HG03280 (cell line): Measurements from ENCODE around the gene ZNF80.
A peak's percentile ranks its signal among the peaks of the same experiment; 100 is the strongest.

Experiments used
- ATAC-seq: cut with Tn5 transposase; IDR thresholded peaks from one replicate; pipeline ENCODE4 v1.9.1; 2021; ENCODE audit warnings: mild to moderate bottlenecking, moderate library complexity; ENCODE audit not compliant: unreplicated experiment

ZNF80 gene

DNA sequence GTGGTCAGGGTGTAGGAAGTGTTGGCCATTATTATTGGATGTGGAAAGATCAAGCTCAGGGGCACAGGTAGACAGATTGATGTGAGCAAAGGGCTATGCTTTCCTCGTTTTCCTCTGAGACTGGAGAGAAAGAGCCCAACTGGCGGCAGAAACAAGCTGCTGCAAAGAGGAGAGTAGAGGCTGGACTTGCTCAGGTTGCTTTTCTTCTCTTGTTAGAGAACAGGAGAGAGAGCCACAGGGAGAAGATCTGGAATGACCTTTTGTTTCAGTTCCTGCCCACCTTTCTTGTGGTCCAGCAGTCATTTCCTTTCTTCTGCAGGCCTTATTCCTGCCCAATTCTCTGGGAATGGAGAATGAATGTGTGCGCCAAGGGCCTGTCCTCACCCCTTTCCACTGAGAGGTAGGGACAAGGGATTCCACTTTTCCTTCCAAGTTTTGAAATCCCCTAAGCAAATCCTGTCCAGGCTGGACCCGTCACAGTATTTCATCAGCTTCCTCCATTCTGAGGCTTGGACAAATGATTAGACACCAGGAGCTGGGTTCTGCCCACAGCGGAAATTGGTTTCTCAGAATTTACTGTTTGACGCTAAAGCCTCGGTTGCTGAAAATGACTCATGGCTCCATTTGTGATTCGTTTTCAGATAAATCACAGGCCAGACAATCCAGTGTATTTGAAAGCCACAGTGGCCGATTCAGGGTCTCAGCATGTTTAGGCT is 16.1 kb downstream of the ZNF80 start:
- ATAC-seq, result no peak

DNA sequence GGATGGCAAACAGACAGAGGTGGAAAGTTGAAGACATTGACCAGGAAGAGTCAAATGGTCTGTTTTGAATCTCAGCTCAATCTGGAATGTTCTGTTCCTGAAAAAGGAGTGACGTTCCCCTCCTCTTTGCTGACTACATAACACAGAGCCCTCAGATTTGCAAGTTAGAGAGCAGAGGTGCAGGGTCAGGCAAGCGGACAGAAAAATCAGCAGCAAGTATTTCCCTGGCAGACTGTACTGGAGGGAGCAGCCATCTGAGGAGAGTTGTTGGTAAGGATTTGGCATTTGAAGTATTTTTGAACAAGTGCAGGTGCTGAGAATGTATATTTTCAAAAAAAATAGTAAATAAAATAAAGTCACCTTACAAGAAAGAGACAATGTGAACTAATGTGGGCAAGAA is 17.6 kb downstream of the ZNF80 start:
- no peak for ATAC-seq

GRCh38 chr3:114218578-114219185 is 18.7 kb downstream of the ZNF80 start:
- no peak for ATAC-seq

- ATAC-seq, result no peak
Measured at GRCh38 chr3:114218006-114218405, 19.4 kb downstream of the ZNF80 start.

DNA sequence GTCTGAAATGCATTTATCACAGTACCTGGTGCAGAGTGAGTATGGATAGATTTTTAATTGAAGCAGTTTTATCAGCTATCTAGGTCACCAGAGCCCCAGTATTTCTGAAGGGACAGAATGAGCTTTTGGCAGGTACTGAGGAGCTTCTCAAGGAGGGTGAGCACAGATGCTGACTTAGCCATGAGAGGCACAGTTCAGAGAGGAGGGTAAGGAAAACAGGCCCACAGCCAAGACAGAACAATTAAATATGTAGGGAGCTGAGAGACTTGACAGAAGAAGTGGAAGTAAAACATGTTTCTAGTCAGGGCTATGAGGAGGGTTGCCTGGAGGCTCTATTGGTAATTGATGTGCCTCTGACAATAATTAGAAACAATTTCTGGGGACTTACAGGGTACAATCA is 20.1 kb downstream of the ZNF80 start:
- no peak for ATAC-seq

GRCh38 chr3:114216186-114216970 is 21.0 kb downstream of the ZNF80 start:
- no peak for ATAC-seq

DNA sequence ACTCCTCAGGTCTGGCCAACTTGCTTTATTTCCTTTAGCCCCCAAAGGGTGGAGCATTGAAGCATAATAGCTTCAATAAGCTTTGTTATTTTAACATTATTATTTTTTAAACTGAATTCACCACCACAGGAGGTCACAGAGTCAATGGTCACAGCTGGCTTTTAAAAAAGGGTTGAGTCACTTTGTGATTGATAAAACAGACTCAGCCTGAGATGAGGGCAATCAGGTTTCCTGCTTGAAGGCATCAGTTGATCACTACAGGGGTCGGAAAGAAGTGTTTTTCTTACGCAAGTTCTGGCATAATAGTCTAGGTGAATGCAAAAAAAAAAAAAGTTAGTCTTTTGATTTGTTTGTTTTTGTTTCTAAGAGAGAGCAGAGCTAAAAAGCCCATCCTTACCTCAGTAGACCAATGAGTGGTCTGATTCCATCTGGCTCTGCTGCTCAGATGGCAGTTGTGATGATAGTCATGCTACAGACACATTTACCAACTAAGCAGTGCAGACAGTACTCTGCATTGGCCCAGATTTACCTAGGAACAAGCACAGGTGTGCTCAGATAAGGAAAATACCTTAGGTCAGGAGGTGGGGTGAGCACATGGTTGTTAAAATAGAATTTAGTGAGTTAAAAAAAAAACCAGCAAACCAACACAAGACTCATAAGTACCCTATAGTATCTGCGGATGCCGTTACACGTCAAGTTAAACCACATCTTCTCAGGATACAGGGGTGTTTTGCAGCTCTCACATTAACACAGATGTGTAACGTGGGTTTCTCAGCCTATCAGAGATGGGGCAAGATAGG is 22.6 kb downstream of the ZNF80 start:
- ATAC-seq, result no peak

DNA sequence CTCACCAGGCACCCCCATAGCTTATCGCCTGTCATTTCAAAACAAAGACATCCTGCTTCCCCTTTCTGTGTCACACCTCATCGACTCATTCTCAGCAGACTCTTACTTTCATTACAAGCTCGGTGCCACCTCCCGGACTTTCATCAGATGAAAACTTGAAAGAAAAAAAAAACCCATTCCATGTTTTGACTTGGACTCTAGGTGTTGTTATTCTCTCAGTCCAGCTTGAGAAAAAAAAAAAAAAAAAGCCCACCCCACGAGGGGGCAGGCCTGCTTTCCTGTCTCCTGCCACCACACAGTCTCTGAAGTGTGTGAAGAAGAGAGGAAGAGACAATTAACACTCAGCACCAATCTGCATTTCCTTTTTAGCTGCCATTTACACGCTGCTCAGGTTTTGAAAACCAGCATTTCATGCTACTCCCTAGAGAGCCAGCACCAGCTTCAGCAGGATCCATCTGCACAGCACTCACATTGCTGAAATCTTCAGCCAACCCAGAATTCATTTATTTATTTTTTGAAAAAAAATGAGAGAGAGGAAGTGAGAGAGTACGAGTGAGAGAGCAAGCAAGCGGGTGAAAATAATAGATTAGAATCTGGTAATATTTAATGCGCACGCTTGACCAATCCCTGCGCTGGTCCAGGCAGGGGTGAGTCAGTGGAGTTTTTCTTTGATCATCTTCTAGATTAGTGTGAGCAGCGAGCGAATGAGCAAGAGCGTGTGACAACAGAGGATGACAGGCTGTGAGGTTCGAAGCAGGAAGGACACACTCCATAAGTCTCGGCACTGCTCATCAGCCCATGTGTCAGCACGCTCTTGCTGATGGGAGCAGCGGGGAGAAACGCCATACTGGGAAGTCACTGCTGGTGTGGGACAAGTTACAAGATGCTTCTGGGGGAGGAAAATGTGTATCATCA is 23.5 kb downstream of the ZNF80 start:
- peak; percentile 81 for ATAC-seq

DNA sequence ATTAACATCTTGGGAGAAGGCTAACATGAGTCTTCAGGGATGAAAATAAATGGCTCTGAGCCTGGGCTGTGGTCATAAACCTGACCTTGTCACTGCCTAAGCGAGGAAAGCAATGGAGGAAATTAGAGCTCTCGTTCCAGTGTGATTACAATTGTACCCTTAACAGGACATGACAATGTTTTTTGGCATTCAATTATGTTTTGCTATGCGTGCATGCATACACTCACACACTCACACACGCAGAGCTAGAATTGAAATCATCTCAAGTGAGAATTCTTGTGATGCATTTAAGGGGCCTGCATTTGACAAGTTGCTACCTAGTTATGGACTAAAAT is 24.1 kb downstream of the ZNF80 start:
- ATAC-seq, result peak; percentile 13

DNA sequence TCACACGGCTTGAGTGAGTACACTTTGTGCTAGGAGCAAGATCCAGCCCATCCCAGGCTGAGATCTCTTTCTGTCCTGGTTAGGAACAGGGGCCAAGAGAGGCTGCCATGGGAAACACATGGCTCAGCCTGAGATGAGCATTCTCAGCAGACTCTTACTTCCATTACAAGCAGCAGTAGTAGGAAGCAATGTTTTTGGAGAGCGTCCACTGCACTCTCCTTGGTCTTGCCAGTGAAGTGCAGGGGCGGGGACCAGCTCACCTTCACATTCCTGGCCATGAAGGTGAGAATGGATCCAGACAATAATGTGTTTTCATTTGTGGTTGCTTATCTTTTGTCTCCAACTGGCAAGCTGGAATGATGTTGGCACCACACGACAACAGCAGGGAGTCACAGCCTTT is 24.7 kb downstream of the ZNF80 start:
- ATAC-seq, result no peak

- peak; percentile 70 for ATAC-seq
Measured at GRCh38 chr3:114207768-114208167, 29.6 kb downstream of the ZNF80 start.

DNA sequence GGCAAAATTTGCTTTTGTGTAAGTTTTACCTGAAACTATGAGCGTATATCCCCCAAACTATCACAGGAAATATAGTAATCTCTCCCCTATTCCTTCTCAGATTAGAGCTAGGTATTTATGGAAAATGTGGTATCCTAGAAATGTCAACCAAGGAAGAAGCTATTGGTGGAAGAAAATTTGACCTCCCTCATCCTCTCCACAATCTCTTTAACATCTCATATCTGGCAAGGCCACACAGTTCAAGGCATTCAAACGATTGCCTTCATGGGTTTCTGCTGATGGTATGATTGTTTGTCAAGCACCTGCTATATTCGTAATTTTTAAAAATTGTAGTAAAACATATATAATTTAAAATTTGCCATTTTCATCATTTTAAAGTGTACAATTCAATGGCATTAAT is 31.0 kb downstream of the ZNF80 start:
- ATAC-seq, result no peak

GRCh38 chr3:114205541-114205940 is 31.8 kb downstream of the ZNF80 start:
- no peak for ATAC-seq

GRCh38 chr3:114194750-114195149 is 42.6 kb downstream of the ZNF80 start:
- no peak for ATAC-seq

GRCh38 chr3:114192136-114192535 is 45.2 kb downstream of the ZNF80 start:
- no peak for ATAC-seq

DNA sequence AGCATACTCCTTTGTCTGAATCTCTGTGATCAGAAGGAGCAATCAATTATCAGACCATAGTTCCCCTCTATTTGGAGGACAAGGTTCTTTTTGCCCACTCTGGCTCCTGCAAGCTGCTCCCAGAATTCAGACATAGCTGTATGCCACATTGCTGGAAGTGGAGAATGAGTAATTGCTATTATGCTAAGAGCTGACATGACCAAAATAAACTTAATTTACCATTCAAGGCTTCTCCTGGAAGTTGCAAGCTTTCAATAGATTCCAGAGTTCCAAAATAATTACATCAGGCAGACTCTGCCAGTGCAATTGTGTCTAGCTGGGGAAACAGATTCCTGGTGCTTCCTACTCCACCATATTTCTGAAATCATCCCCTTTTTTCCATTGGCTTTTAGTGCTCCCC is 50.9 kb downstream of the ZNF80 start:
- ATAC-seq, result no peak
